ENCODE results near the gene ACSM2A.

GRCh38 chr16:20510323-20510722 is 59.0 kb downstream of the ACSM2A start:
- TF ChIP-seq EGR1 (IDR thresholded peaks at IDR 0.05) (no peak), FOXM1 (IDR thresholded peaks at IDR 0.05; ENCODE audit: borderline replicate concordance, low read depth) (no peak), YY1 (IDR thresholded peaks at IDR 0.05; ENCODE audit: low read depth) (no peak), MAX (IDR thresholded peaks at IDR 0.05) (no peak), EP300 (IDR thresholded peaks at IDR 0.05; ENCODE audit: borderline replicate concordance) (no peak), RAD21 (IDR thresholded peaks at IDR 0.05; ENCODE audit: low read depth) (no peak), NFIC (IDR thresholded peaks at IDR 0.05) (no peak)

Data from Ishikawa (cell line).